HepG2 (cell line): ENCODE results near the gene PRR36. TPM values are rescaled to one million over a fixed set of nuclear protein-coding genes. Genes with fewer than 3 reads are reported as not detected.

Source experiments
- CENPT ChIP-seq: sonication (generic); formaldehyde crosslinking; IDR thresholded peaks from 2 replicates; pipeline ENCODE4 v1.8.0; 2022; ENCODE audit warnings: low read depth, mild to moderate bottlenecking, moderate library complexity, missing genetic modification reagents
- TBL1XR1 ChIP-seq: fragments of 150-350 bp; IDR thresholded peaks from 2 replicates; pipeline ENCODE4 v1.6.1; 2014; ENCODE audit warnings: borderline replicate concordance, low read length; ENCODE audit not compliant: partially characterized antibody
- ZMAT3 ChIP-seq: sonication (generic); formaldehyde crosslinking; conservative IDR thresholded peaks from 2 replicates; pipeline ENCODE4 v1.7.0; 2021; ENCODE audit warnings: missing genetic modification reagents
- ZNF44 ChIP-seq: sonication (generic); formaldehyde crosslinking; IDR thresholded peaks from 2 replicates; pipeline ENCODE4 v1.5.1; 2020; ENCODE audit warnings: mild to moderate bottlenecking, missing genetic modification reagents
- ZNF558 ChIP-seq: sonication (generic); formaldehyde crosslinking; IDR thresholded peaks from 2 replicates; pipeline ENCODE4 v1.9.0; 2022; ENCODE audit warnings: mild to moderate bottlenecking, missing genetic modification reagents, borderline replicate concordance
- ZNF564 ChIP-seq: sonication (generic); formaldehyde crosslinking; IDR thresholded peaks from 2 replicates; pipeline ENCODE4 v1.8.1; 2023; ENCODE audit warnings: mild to moderate bottlenecking, missing genetic modification reagents
- ZSCAN21 ChIP-seq: sonication (generic); formaldehyde crosslinking; IDR thresholded peaks from 2 replicates; pipeline ENCODE4 v1.8.0; 2022; ENCODE audit warnings: mild to moderate bottlenecking, missing genetic modification reagents, moderate library complexity, borderline replicate concordance
- polyA plus RNA-seq, 8 experiments: library from polyadenylated mRNA; depleted of rRNA in 3 of 8; stranded (reverse) in 7 of 8; unstranded in 1 of 8; fragments of >200 nt; fragmentation: Illumina TruSeq in 4 of 8; extraction: Trizol in 4 of 8; gene quantifications; 2 replicates each; pipeline versions ENCODE4 v1.2.1 to v1.2.3, GENCODE V29; 2011 to 2016; ENCODE audit warnings: low read depth in 4 of 8, missing spikeins in 1 of 8, mixed read lengths in 1 of 8; ENCODE audit not compliant: insufficient read depth in 1 of 8
- total RNA-seq, 5 experiments: library from RNA; depleted of rRNA; stranded (reverse); fragments of >200 nt; fragmentation: Illumina TruSeq; extraction: Trizol; gene quantifications; 2 replicates each; pipeline ENCODE4 v1.2.3, GENCODE V29; 2016; ENCODE audit warnings: low read depth in 1 of 5
- TF ChIP-seq, protein P1 (sequence below): sonication (generic); formaldehyde crosslinking; IDR thresholded peaks from 2 replicates; pipeline ENCODE4 v1.4.0; 2020; ENCODE audit warnings: mild to moderate bottlenecking, missing genetic modification reagents
- TF ChIP-seq, protein P2 (sequence below): sonication (generic); formaldehyde crosslinking; IDR thresholded peaks from 2 replicates; pipeline ENCODE4 v1.5.0; 2020; ENCODE audit warnings: missing genetic modification reagents
- TF ChIP-seq, protein P3 (sequence below): sonication (generic); formaldehyde crosslinking; IDR thresholded peaks from 2 replicates; pipeline ENCODE4 v1.4.0; 2020; ENCODE audit warnings: missing genetic modification reagents
- TF ChIP-seq, protein P4 (sequence below): sonication (generic); formaldehyde crosslinking; IDR thresholded peaks from 2 replicates; pipeline ENCODE4 v1.4.0; 2020; ENCODE audit warnings: missing genetic modification reagents, borderline replicate concordance
- TF ChIP-seq, protein P5 (sequence below): sonication (generic); formaldehyde crosslinking; IDR thresholded peaks from 2 replicates; pipeline ENCODE4 v1.5.0; 2020; ENCODE audit warnings: mild to moderate bottlenecking, missing genetic modification reagents
- TF ChIP-seq, protein P6 (sequence below): sonication (generic); formaldehyde crosslinking; IDR thresholded peaks from 2 replicates; pipeline ENCODE4 v1.5.1; 2020; ENCODE audit warnings: missing genetic modification reagents, mild to moderate bottlenecking, borderline replicate concordance
- TF ChIP-seq, protein P7 (sequence below): sonication (generic); formaldehyde crosslinking; IDR thresholded peaks from 2 replicates; pipeline ENCODE4 v1.4.0; 2020; ENCODE audit warnings: missing genetic modification reagents

Gene PRR36
- total and polyA plus RNA-seq, 2 of the 13 experiments (the other 11 are each of a cell fraction or from before 2014, with no cell fraction given) = 0.07 to 0.17 TPM

DNA sequence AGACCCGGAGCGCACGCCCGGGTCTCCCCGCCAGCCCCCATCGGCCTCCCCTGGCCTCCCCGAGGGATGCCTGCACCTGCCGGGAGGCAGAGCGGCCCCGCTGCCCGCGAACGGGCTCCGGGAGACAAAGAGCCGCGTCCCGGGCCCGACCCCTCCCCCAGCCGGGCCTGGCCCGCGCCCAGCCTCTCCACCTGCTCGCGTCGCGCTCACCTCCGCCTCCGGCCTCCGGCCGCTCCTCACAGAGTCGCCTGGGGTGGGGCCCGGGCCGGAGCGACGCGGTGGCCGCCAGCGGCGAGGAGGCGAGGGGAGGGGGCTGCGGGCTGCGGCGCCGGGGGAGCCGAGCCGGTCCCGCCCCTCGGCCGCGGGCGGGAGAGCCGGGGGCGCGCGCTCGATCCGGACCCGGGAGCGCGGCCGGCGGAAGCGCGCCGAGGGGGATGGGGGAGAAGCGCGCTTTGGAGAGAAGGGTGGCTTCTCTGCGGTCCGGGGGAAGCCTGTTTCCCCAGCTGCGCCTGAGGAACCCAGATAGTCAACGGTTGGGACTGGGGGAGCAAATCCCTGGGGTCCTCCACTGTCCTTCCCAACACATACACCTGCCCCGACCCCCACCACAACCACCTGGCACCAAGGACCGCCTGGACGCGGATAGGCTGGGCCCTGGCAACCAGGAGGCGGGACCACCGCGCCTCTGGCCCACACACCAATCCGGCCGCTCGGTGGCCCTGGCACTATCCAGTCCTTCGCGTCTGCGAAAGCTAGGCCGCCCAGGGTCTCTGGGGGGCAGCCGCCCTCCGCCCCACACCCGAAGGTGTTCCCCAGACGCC, at the start of gene PRR36 (continued):
- TF ChIP-seq ZNF564 (CRISPR knock-in tag) = no peak
- 0 out of 2 replicates have a peak, but pooled peaks have one; percentile 37 for TF ChIP-seq ZSCAN21 (CRISPR knock-in tag)
- TF ChIP-seq, protein P1, sequence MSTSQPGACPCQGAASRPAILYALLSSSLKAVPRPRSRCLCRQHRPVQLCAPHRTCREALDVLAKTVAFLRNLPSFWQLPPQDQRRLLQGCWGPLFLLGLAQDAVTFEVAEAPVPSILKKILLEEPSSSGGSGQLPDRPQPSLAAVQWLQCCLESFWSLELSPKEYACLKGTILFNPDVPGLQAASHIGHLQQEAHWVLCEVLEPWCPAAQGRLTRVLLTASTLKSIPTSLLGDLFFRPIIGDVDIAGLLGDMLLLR (CRISPR knock-in tag) = no peak
- TF ChIP-seq CENPT = no peak
- no peak for TF ChIP-seq ZMAT3 (CRISPR knock-in tag)
- TF ChIP-seq, protein P2, sequence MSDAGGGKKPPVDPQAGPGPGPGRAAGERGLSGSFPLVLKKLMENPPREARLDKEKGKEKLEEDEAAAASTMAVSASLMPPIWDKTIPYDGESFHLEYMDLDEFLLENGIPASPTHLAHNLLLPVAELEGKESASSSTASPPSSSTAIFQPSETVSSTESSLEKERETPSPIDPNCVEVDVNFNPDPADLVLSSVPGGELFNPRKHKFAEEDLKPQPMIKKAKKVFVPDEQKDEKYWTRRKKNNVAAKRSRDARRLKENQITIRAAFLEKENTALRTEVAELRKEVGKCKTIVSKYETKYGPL (CRISPR knock-in tag) = no peak
- TF ChIP-seq TBL1XR1 = no peak
- TF ChIP-seq, protein P3, sequence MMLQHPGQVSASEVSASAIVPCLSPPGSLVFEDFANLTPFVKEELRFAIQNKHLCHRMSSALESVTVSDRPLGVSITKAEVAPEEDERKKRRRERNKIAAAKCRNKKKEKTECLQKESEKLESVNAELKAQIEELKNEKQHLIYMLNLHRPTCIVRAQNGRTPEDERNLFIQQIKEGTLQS (CRISPR knock-in tag) = no peak
- TF ChIP-seq, protein P4, sequence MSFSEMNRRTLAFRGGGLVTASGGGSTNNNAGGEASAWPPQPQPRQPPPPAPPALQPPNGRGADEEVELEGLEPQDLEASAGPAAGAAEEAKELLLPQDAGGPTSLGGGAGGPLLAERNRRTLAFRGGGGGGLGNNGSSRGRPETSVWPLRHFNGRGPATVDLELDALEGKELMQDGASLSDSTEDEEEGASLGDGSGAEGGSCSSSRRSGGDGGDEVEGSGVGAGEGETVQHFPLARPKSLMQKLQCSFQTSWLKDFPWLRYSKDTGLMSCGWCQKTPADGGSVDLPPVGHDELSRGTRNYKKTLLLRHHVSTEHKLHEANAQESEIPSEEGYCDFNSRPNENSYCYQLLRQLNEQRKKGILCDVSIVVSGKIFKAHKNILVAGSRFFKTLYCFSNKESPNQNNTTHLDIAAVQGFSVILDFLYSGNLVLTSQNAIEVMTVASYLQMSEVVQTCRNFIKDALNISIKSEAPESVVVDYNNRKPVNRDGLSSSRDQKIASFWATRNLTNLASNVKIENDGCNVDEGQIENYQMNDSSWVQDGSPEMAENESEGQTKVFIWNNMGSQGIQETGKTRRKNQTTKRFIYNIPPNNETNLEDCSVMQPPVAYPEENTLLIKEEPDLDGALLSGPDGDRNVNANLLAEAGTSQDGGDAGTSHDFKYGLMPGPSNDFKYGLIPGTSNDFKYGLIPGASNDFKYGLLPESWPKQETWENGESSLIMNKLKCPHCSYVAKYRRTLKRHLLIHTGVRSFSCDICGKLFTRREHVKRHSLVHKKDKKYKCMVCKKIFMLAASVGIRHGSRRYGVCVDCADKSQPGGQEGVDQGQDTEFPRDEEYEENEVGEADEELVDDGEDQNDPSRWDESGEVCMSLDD (CRISPR knock-in tag) = no peak
- TF ChIP-seq ZNF558 (CRISPR knock-in tag) = 0 out of 2 replicates have a peak, but pooled peaks have one; percentile 61
- TF ChIP-seq, protein P5, sequence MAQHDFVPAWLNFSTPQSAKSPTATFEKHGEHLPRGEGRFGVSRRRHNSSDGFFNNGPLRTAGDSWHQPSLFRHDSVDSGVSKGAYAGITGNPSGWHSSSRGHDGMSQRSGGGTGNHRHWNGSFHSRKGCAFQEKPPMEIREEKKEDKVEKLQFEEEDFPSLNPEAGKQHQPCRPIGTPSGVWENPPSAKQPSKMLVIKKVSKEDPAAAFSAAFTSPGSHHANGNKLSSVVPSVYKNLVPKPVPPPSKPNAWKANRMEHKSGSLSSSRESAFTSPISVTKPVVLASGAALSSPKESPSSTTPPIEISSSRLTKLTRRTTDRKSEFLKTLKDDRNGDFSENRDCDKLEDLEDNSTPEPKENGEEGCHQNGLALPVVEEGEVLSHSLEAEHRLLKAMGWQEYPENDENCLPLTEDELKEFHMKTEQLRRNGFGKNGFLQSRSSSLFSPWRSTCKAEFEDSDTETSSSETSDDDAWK (CRISPR knock-in tag) = no peak
- TF ChIP-seq, protein P6, sequence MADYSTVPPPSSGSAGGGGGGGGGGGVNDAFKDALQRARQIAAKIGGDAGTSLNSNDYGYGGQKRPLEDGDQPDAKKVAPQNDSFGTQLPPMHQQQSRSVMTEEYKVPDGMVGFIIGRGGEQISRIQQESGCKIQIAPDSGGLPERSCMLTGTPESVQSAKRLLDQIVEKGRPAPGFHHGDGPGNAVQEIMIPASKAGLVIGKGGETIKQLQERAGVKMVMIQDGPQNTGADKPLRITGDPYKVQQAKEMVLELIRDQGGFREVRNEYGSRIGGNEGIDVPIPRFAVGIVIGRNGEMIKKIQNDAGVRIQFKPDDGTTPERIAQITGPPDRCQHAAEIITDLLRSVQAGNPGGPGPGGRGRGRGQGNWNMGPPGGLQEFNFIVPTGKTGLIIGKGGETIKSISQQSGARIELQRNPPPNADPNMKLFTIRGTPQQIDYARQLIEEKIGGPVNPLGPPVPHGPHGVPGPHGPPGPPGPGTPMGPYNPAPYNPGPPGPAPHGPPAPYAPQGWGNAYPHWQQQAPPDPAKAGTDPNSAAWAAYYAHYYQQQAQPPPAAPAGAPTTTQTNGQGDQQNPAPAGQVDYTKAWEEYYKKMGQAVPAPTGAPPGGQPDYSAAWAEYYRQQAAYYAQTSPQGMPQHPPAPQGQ (CRISPR knock-in tag) = no peak
- TF ChIP-seq, protein P7, sequence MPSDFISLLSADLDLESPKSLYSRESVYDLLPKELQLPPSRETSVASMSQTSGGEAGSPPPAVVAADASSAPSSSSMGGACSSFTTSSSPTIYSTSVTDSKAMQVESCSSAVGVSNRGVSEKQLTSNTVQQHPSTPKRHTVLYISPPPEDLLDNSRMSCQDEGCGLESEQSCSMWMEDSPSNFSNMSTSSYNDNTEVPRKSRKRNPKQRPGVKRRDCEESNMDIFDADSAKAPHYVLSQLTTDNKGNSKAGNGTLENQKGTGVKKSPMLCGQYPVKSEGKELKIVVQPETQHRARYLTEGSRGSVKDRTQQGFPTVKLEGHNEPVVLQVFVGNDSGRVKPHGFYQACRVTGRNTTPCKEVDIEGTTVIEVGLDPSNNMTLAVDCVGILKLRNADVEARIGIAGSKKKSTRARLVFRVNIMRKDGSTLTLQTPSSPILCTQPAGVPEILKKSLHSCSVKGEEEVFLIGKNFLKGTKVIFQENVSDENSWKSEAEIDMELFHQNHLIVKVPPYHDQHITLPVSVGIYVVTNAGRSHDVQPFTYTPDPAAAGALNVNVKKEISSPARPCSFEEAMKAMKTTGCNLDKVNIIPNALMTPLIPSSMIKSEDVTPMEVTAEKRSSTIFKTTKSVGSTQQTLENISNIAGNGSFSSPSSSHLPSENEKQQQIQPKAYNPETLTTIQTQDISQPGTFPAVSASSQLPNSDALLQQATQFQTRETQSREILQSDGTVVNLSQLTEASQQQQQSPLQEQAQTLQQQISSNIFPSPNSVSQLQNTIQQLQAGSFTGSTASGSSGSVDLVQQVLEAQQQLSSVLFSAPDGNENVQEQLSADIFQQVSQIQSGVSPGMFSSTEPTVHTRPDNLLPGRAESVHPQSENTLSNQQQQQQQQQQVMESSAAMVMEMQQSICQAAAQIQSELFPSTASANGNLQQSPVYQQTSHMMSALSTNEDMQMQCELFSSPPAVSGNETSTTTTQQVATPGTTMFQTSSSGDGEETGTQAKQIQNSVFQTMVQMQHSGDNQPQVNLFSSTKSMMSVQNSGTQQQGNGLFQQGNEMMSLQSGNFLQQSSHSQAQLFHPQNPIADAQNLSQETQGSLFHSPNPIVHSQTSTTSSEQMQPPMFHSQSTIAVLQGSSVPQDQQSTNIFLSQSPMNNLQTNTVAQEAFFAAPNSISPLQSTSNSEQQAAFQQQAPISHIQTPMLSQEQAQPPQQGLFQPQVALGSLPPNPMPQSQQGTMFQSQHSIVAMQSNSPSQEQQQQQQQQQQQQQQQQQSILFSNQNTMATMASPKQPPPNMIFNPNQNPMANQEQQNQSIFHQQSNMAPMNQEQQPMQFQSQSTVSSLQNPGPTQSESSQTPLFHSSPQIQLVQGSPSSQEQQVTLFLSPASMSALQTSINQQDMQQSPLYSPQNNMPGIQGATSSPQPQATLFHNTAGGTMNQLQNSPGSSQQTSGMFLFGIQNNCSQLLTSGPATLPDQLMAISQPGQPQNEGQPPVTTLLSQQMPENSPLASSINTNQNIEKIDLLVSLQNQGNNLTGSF (CRISPR knock-in tag) = no peak
- peak; percentile 18; the same call in 1 of the 2 replicates for TF ChIP-seq ZNF44
